HUES64 (cell line): ENCODE results near the gene RAB26. TPM values are rescaled to one million over a fixed set of nuclear protein-coding genes. Genes with fewer than 3 reads are reported as not detected.
"Not testable (repeated sequence)": the region's sequence is repeated elsewhere in the genome, so short reads cannot be mapped to it uniquely, and the experiment has no call there.

Experiments
- H3K27ac ChIP-seq: 2 replicates; pipeline ENCODE4 v1.7.0; 2013; ENCODE audit warnings: low read depth, low read length, inconsistent platforms
- H3K27me3 ChIP-seq: 2 replicates; pipeline ENCODE4 v1.6.1; 2013; ENCODE audit warnings: mild to moderate bottlenecking, low read length; ENCODE audit not compliant: insufficient read depth
- H3K36me3 ChIP-seq: 2 replicates; pipeline ENCODE4 v1.6.1; 2013; ENCODE audit warnings: mild to moderate bottlenecking, low read length; ENCODE audit not compliant: insufficient read depth
- H3K4me1 ChIP-seq: 2 replicates; pipeline ENCODE4 v1.6.1; 2013; ENCODE audit warnings: mild to moderate bottlenecking, low read length, moderate library complexity; ENCODE audit not compliant: insufficient read depth
- H3K4me3 ChIP-seq: 2 replicates; pipeline ENCODE4 v1.5.1; 2013; ENCODE audit warnings: mild to moderate bottlenecking, low read length, moderate library complexity
- H3K9ac ChIP-seq: 2 replicates; pipeline ENCODE4 v1.6.1; 2013; ENCODE audit warnings: mild to moderate bottlenecking, low read depth, low read length
- H3K9me3 ChIP-seq: 2 replicates; pipeline ENCODE4 v1.6.1; 2013; ENCODE audit warnings: low read depth, low read length; ENCODE audit not compliant: insufficient read depth
- WGBS: fragments of 150-250, 120-280 bp; methylation state at CpG from one replicate; pipeline ENCODE4 v1.1.7; 2013; ENCODE audit warnings: missing lambda C conversion rate; 5-methylcytosine and 5-hydroxymethylcytosine counted together
- polyA plus RNA-seq, 2 experiments: library from polyadenylated mRNA; stranded (reverse); fragments of 50-300 nt; gene quantifications; one replicate each; pipeline ENCODE4 v1.2.3, GENCODE V29; 2013

Gene RAB26
- polyA plus RNA-seq (2013, experiment 1 of 2), result 2.6 TPM
- polyA plus RNA-seq (2013, experiment 2 of 2), result 2.7 TPM

DNA sequence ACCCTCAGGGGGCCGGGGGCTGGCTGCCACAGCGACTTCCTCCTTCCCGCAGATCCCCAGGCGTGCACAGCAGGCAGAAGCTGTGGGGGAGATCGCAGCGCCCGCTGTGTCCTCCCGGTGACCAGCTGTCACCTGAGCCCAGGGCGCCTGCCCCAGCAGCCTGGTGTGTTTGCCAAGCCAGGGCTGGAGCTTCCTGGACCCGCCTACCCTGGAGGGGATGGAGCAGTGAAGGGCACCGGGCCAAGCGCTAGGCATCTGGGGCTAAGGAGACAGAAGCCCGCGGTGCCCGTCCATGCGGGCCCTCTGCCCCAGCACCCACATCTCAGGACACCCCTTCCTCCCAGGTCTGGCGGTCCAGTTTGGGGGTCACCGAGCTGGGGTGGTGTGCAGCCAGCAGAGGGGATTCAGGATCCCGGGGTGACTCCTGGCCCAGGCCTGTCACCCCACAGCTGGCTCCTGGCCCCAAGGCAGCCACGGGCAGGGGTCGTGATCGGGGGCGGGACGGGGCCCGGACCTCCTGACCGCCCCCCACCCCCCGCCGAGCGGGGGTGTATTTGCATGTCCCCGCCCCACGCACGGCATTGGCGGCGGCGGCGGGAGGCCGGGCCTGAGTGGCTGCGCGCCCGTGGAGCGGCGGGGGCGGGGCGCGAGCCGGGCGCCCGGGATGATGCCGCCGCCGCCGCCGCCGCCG is at the start of gene RAB26:
Gene RAB26, plus strand, starts transcription at position 645 of the 691 bp plus-strand sequence. CDS start 159 bp downstream, outside the sequence.
- H3K36me3 ChIP-seq, result peaks cover 16% of the 10 kb centered on the region
- peak within 1 kb of the TSS; percentile 100 for H3K9ac ChIP-seq
- WGBS, result 3% methylated on average over 55 of the region's 55 CpGs
- H3K4me3 ChIP-seq, result peak within 1 kb of the TSS; percentile 57
- peaks cover 18% of the 10 kb centered on the region for H3K4me1 ChIP-seq
- H3K9me3 ChIP-seq, result no peaks in the 10 kb centered on the region
- H3K27ac ChIP-seq, result peak within 1 kb of the TSS; percentile 48; the same call in 1 of the 2 replicates
- H3K27me3 ChIP-seq, result no peaks in the 10 kb centered on the region; the same call in 1 of the 2 replicates

DNA sequence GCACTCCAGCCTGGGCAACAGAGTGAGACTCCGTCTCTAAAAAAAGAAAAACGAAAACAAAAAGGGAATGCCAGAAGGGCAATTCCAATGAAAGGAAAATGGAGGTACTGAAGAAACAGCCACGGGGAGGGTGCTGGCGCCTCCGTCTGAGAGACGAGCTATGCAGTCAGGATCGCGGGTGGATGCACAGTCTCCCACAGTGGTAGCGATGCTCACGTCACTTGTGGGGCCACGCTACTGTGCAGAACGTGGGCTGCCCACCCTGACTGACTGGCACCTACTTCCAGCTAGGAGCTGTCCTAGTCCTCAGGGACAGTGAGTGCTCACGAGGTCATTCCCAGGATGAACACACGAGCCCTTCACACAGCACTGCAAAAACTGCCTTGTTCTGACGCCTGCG is 46.8 kb upstream of the RAB26 start:
- WGBS, result 97% methylated on average over 13 of the region's 16 CpGs
- H3K27me3 ChIP-seq, H3K9ac ChIP-seq, H3K9me3 ChIP-seq, H3K4me1 ChIP-seq, H3K4me3 ChIP-seq, H3K36me3 ChIP-seq, H3K27ac ChIP-seq: not testable (repeated sequence)

DNA sequence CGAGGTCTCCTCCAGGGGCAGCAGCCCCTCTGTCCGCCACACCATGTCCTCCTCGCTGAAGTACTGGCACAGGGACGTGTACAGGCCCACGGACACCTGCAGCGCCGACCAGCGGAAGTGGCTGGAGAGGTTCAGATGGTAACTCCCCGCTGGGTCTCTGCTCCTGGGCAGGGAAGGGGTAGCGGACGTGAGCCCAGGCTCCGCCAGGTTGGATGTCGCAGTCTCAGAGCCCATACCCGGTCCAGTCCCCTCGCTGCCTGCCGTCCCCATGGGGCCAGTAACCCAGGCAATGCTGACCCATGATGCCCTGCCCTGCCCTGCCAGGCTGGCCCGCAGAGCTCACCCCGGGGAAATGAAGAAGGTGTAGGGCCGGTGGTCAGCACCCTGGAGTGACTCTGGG is 46.0 kb upstream of the RAB26 start:
- Histone ChIP-seq H3K27me3 (no peaks in the 10 kb centered on the region), H3K9ac (no peak overlapping the region), H3K4me1 (no peaks in the 10 kb centered on the region), H3K36me3 (peaks cover 4% of the 10 kb centered on the region), H3K4me3 (no peak overlapping the region), H3K27ac (no peak overlapping the region), H3K9me3 (no peaks in the 10 kb centered on the region)
- 95% methylated on average over 19 of the region's 19 CpGs for WGBS

DNA sequence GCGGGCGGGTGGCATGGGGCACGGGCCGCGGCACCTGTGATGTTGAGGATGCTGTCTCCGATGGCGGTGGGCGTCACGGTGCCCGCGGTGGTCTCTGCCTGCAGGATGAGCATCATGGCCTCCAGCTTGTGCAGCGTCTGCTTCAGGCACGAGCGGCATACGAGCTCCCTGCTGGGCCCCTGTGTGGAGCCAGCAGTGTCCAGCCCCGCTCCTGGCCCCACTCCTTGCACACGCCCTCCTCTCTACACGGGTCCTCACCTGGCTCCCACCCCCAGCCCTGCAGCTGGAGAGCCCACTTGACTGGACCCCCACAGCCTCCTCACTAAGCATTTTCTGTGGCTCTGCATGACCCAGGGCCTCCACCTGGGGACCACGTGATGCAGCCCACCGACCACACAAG is 44.0 kb upstream of the RAB26 start:
- H3K27ac ChIP-seq, H3K27me3 ChIP-seq, H3K4me1 ChIP-seq, H3K4me3 ChIP-seq, H3K36me3 ChIP-seq, H3K9ac ChIP-seq, H3K9me3 ChIP-seq: not testable (repeated sequence)
- WGBS, result 94% methylated on average over 15 of the region's 20 CpGs

- 93% methylated on average over 21 of the region's 21 CpGs for WGBS
Measured at GRCh38 chr16:2105291-2105690, 43.1 kb upstream of the RAB26 start.

DNA sequence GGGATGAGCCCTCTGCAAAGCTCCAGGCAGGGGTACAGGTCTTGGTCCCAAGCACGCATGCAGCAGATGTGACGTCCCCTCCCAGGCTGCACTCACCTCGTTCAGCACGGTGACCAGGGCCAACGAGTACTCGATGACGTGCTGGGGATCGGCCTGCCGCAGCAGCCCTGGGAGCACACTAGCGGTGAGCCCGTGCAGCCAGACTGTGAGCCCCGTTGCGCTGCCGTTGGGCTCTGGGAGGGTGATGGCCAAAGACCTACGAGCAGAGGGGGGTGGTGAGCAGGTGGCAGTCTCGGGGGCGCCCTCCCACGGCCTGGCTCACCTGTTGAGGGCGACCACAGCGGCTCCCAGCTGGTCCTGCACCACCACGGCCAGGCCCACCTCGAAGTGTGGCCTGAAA is 42.7 kb upstream of the RAB26 start:
- H3K9ac ChIP-seq, H3K27ac ChIP-seq, H3K4me1 ChIP-seq, H3K4me3 ChIP-seq, H3K36me3 ChIP-seq, H3K9me3 ChIP-seq, H3K27me3 ChIP-seq: not testable (repeated sequence)
- WGBS, result 92% methylated on average over 17 of the region's 22 CpGs

More at GRCh38 chr16:2105291-2105690, 43.1 kb upstream of the RAB26 start:
- H3K36me3 ChIP-seq, H3K27me3 ChIP-seq, H3K9ac ChIP-seq, H3K9me3 ChIP-seq, H3K27ac ChIP-seq, H3K4me3 ChIP-seq, H3K4me1 ChIP-seq: not testable (repeated sequence)

GRCh38 chr16:2106211-2106610 is 42.2 kb upstream of the RAB26 start:
- 95% methylated on average over 38 of the region's 38 CpGs for WGBS
- not testable (repeated sequence) for H3K9ac ChIP-seq, H3K4me3 ChIP-seq, H3K4me1 ChIP-seq, H3K9me3 ChIP-seq, H3K27ac ChIP-seq, H3K36me3 ChIP-seq, H3K27me3 ChIP-seq

DNA sequence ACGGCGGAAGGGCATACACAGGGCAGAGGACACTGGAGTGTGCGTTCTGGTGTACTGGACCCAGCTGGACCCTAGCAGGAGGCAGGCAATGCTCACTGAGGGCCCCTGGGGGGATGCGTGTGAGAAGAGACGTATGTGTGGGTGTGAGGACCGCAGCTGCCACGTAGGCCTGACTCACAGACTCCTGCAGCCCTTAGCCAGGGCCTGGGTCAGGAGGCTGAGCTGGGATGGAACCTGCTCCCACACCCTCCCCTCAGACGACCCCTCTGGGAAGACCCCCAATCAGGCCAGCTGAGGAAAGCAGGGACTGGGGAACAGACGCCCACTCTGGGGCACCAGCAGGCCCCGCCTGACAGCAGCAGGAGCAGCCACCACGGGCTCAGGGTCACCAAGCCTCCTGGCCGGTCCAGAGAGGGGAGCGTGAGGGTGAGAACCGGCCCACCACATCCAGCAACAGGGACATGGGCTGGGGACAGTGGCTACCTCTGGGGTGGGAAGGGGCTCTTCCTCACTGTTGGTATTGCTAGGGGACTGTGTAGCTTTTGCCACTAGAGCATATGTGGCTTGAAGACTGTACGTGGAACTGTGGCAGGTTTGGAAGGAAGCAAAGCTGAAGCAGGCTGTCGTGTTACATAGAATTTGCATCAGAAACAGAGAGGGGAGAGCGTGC is 41.2 kb upstream of the RAB26 start:
- not testable (repeated sequence) for H3K36me3 ChIP-seq, H3K27ac ChIP-seq, H3K9ac ChIP-seq, H3K4me3 ChIP-seq, H3K27me3 ChIP-seq, H3K9me3 ChIP-seq, H3K4me1 ChIP-seq
- 94% methylated on average over 17 of the region's 17 CpGs for WGBS

GRCh38 chr16:2107791-2108125 is 40.7 kb upstream of the RAB26 start:
- not testable (repeated sequence) for H3K4me3 ChIP-seq, H3K27me3 ChIP-seq, H3K9ac ChIP-seq, H3K36me3 ChIP-seq, H3K4me1 ChIP-seq, H3K27ac ChIP-seq, H3K9me3 ChIP-seq
- 96% methylated on average over 21 of the region's 23 CpGs for WGBS

GRCh38 chr16:2108446-2109270 is 39.8 kb upstream of the RAB26 start:
- 97% methylated on average over 73 of the region's 73 CpGs for WGBS

DNA sequence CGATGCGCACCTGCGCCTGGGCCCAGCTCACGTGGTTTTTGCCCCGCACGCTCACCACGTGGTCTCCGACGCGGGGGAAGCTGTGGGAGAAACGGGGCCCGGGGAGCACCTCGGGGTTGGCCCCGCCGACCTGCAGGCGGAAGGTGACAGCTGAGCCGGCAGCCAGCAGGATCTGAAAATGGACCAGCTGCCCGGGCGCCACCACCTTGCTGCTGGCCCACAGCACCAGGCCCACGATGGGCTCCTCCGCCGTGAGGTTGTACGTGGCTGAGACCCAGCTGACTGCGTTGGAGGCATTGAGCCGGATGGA is 39.2 kb upstream of the RAB26 start:
- not testable (repeated sequence) for H3K36me3 ChIP-seq, H3K4me1 ChIP-seq, H3K4me3 ChIP-seq, H3K9ac ChIP-seq, H3K27ac ChIP-seq, H3K9me3 ChIP-seq, H3K27me3 ChIP-seq
- 95% methylated on average over 25 of the region's 25 CpGs for WGBS

More at GRCh38 chr16:2108446-2109270, 39.8 kb upstream of the RAB26 start:
- not testable (repeated sequence) for H3K9me3 ChIP-seq, H3K4me1 ChIP-seq, H3K27me3 ChIP-seq, H3K36me3 ChIP-seq, H3K9ac ChIP-seq, H3K4me3 ChIP-seq, H3K27ac ChIP-seq
